Subcutaneous adipose tissue (tissue), 4 donors: ENCODE results near the gene PLD1. TPM values are rescaled to one million over a fixed set of nuclear protein-coding genes. Genes with fewer than 3 reads are reported as not detected.

ENCODE experiments used
- total RNA-seq, 4 donors: library from RNA; depleted of rRNA; stranded (reverse); fragments of >200 nt; gene quantifications; one replicate each; pipeline ENCODE4 v1.1.0, GENCODE V29; 2016
- TF ChIP-seq, protein P1 (sequence below): fragments of 450-650 bp; IDR thresholded peaks from one replicate; pipeline ENCODE4 v1.5.1; 2016; ENCODE audit warnings: low read depth, mild to moderate bottlenecking, control low read depth, antibody characterized with exemption, moderate library complexity

PLD1 gene
- total RNA-seq, 4 donors from 2014 or later, result 20.5 to 48.2 (median 26.9) TPM

DNA sequence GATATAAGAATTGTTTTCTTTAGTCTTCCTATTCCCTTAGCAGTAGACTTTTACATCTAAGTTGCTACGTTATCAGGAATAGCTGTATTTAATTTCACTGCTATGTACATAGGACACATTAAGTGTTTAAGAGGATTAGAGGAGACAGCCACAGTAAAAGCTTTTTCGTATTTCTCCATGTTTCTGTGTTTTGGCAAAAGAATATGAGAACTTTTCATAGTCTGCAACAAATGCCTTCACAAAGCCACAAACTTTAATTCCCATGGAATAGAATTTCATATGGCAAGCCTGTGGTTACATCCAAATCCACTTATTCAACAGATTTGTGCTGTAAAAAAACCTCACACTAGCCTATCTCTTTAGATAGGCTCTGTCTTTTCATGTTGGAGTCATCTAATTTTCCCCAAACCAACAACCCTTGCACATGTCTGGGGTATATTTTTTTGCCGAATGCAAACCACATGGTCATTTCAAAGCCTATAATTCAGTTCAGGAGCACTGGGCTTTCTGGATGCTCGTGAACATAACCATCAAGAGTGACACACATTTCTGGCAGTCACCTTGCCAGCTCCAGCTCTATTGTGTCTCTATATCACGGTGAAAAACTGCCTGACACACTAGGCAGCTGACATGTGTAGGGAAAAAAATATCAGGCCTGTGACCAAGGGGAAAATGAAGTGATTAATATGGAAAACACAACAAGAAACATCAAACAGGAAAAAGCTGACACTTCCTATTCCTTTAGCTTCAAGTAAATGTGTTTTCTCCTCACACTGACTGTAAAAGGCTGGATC lies 19.2 kb downstream of the PLD1 start:
- TF ChIP-seq, protein P1, sequence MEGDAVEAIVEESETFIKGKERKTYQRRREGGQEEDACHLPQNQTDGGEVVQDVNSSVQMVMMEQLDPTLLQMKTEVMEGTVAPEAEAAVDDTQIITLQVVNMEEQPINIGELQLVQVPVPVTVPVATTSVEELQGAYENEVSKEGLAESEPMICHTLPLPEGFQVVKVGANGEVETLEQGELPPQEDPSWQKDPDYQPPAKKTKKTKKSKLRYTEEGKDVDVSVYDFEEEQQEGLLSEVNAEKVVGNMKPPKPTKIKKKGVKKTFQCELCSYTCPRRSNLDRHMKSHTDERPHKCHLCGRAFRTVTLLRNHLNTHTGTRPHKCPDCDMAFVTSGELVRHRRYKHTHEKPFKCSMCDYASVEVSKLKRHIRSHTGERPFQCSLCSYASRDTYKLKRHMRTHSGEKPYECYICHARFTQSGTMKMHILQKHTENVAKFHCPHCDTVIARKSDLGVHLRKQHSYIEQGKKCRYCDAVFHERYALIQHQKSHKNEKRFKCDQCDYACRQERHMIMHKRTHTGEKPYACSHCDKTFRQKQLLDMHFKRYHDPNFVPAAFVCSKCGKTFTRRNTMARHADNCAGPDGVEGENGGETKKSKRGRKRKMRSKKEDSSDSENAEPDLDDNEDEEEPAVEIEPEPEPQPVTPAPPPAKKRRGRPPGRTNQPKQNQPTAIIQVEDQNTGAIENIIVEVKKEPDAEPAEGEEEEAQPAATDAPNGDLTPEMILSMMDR, result no peak

- TF ChIP-seq, protein P1, result no peak
These were observed 19.7 kb downstream of the PLD1 start for GRCh38 chr3:171790574-171790897.

- TF ChIP-seq, protein P1, result no peak
These were observed 20.4 kb downstream of the PLD1 start for GRCh38 chr3:171789759-171790505.

DNA sequence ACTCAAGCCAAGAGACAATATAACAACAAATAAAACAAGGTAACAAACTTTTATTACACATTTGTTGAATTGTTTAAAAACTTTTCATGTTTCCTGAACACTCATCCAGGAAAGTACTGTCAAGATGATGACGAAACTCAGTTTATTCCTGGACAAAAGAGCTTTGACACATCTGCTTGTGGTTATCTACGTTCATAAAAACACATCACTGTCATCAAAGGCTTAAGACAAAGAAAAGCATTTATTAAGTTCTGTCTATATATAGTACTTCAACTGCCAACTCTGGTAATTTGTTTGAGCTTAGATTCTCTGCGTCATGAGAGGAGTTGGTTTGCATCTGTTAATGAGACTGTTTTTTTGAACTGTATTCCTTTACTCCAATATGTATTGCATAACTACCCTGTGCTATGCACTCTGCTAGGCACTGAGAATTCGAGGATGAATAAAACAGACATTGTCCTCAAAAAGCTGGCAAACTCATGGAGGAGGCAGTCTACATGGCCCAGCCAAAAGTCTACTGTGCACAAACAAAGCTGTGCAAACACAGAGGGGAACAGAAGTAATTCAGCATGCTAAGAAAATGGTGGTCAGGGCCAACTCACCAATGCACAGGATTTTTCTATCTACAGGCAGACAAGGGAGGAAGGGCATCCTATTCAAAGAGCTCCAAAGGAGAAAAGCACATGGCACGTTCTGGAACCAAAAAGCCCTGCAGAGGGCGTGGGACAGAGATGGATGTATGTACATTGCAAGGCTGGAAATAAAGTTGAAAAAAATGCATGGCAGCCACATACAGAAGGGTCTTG lies 21.5 kb downstream of the PLD1 start:
- TF ChIP-seq, protein P1, result no peak

- TF ChIP-seq, protein P1, result no peak
These were observed 23.3 kb downstream of the PLD1 start for GRCh38 chr3:171786997-171787396.

GRCh38 chr3:171784937-171785336 lies 25.3 kb downstream of the PLD1 start:
- TF ChIP-seq, protein P1, result no peak

DNA sequence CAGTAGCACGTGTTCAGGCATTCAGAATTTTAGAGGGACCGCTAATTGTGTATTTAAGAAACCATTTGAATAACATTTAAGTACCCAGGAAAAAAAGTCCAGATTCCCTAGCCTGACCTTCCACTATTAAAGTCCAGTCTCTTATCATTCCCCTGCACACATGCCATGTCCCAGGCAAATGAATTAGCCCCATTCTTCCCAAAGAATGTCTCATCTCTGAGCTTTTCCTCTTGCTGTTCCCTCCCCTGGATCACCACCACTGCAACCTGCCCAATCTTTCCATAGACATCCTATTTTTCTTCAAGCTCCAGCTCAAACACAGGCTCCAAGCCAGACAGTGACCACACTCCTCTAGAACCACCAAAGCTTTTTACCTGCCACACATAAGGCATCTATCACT lies 25.9 kb downstream of the PLD1 start:
- TF ChIP-seq, protein P1, result no peak
